H9 (cell line): ENCODE data around the gene DHX35. TPM values are rescaled to one million over a fixed set of nuclear protein-coding genes. Genes with fewer than 3 reads are reported as not detected.
A peak's percentile ranks its signal among the peaks of the same experiment; 100 is the strongest.

Experiments
- DNase-seq: peaks from one replicate; pipeline ENCODE4 v3.0.0-alpha.2; 2017
- H2AFZ ChIP-seq: one replicate; pipeline ENCODE4 v1.6.1; 2013; ENCODE audit warnings: mild to moderate bottlenecking, low read length, control low read depth, moderate library complexity
- H2AK5ac ChIP-seq: 2 replicates; pipeline ENCODE4 v1.6.1; 2013; ENCODE audit warnings: low read length, control low read depth, mixed read lengths; ENCODE audit not compliant: insufficient read length
- H2BK120ac ChIP-seq: one replicate; pipeline ENCODE4 v1.6.1; 2013; ENCODE audit warnings: low read depth, mild to moderate bottlenecking, low read length, control low read depth, inconsistent platforms; ENCODE audit not compliant: poor library complexity, severe bottlenecking
- H2BK12ac ChIP-seq: 2 replicates; pipeline ENCODE4 v1.6.1; 2013; ENCODE audit warnings: low read length, control low read depth, mixed read lengths, low read depth; ENCODE audit not compliant: insufficient read length
- H2BK15ac ChIP-seq: 2 replicates; pipeline ENCODE4 v1.6.1; 2013; ENCODE audit warnings: low read depth, low read length, control low read depth
- H2BK20ac ChIP-seq: one replicate; pipeline ENCODE4 v1.6.1; 2013; ENCODE audit warnings: low read depth, mild to moderate bottlenecking, low read length, control low read depth, inconsistent platforms; ENCODE audit not compliant: poor library complexity, severe bottlenecking
- H2BK5ac ChIP-seq: 2 replicates; pipeline ENCODE4 v1.6.1; 2013; ENCODE audit warnings: low read length, control low read depth, mixed read lengths; ENCODE audit not compliant: insufficient read length
- H3K14ac ChIP-seq: 2 replicates; pipeline ENCODE4 v1.6.1; 2013; ENCODE audit warnings: low read length, control low read depth; ENCODE audit not compliant: insufficient read depth
- H3K18ac ChIP-seq: 2 replicates; pipeline ENCODE4 v1.6.1; 2013; ENCODE audit warnings: low read depth, mild to moderate bottlenecking, mixed read lengths, low read length, control low read depth; ENCODE audit not compliant: insufficient read length
- H3K23ac ChIP-seq: 2 replicates; pipeline ENCODE4 v1.6.1; 2013; ENCODE audit warnings: low read length, control low read depth, mixed read lengths, low read depth; ENCODE audit not compliant: insufficient read length
- H3K23me2 ChIP-seq: 2 replicates; pipeline ENCODE4 v1.6.1; 2013; ENCODE audit warnings: low read depth, mild to moderate bottlenecking, mixed read lengths, low read length, control low read depth; ENCODE audit not compliant: insufficient read length, poor library complexity, severe bottlenecking
- H3K27ac ChIP-seq: 2 replicates; pipeline ENCODE4 v1.5.1; 2013; ENCODE audit warnings: low read length, control low read depth, mixed read lengths, low read depth; ENCODE audit not compliant: insufficient read length
- H3K27me3 ChIP-seq: 2 replicates; pipeline ENCODE4 v1.6.1; 2013; ENCODE audit warnings: low read length, control low read depth, inconsistent platforms; ENCODE audit not compliant: insufficient read depth
- H3K4ac ChIP-seq: 2 replicates; pipeline ENCODE4 v1.6.1; 2013; ENCODE audit warnings: low read depth, mild to moderate bottlenecking, control low read depth, inconsistent platforms, low read length, moderate library complexity
- H3K4me1 ChIP-seq: 2 replicates; pipeline ENCODE4 v1.6.1; 2013; ENCODE audit warnings: low read length, control low read depth, inconsistent platforms; ENCODE audit not compliant: insufficient read depth
- H3K4me2 ChIP-seq: 2 replicates; pipeline ENCODE4 v1.6.1; 2013; ENCODE audit warnings: low read length, control low read depth, mixed read lengths; ENCODE audit not compliant: insufficient read length, insufficient read depth
- H3K56ac ChIP-seq: 2 replicates; pipeline ENCODE4 v1.6.1; 2013; ENCODE audit warnings: low read depth, mild to moderate bottlenecking, mixed read lengths, low read length, control low read depth; ENCODE audit not compliant: insufficient read length
- H3K79me1 ChIP-seq: 2 replicates; pipeline ENCODE4 v1.6.1; 2013; ENCODE audit warnings: low read depth, mild to moderate bottlenecking, moderate library complexity, low read length, control low read depth, inconsistent platforms; ENCODE audit not compliant: insufficient read depth, poor library complexity, severe bottlenecking
- H3K79me2 ChIP-seq: 2 replicates; pipeline ENCODE4 v1.6.1; 2013; ENCODE audit warnings: low read length, control low read depth, inconsistent platforms; ENCODE audit not compliant: insufficient read depth
- H3K9ac ChIP-seq: 2 replicates; pipeline ENCODE4 v1.6.1; 2013; ENCODE audit warnings: low read length, control low read depth, mixed read lengths; ENCODE audit not compliant: insufficient read length; ENCODE audit errors: extremely low read depth
- H3K9me3 ChIP-seq: one replicate; pipeline ENCODE4 v1.6.1; 2013; ENCODE audit warnings: low read depth, low read length, inconsistent platforms; ENCODE audit not compliant: control insufficient read depth
- H3T11ph ChIP-seq: one replicate; pipeline ENCODE4 v1.6.1; 2013; ENCODE audit warnings: mild to moderate bottlenecking, low read length, control low read depth, inconsistent platforms
- H4K20me1 ChIP-seq: one replicate; pipeline ENCODE4 v1.6.1; 2013; ENCODE audit not compliant: control insufficient read depth, insufficient read length, insufficient read depth
- H4K5ac ChIP-seq: 2 replicates; pipeline ENCODE4 v1.6.1; 2013; ENCODE audit warnings: low read depth, mild to moderate bottlenecking, mixed read lengths, low read length, control low read depth; ENCODE audit not compliant: insufficient read length
- H4K8ac ChIP-seq: replicated peaks from 2 replicates; pipeline ENCODE4 v1.6.1; 2013; ENCODE audit warnings: low read length, control low read depth, mixed read lengths, low read depth; ENCODE audit not compliant: insufficient read length
- H4K91ac ChIP-seq: 2 replicates; pipeline ENCODE4 v1.6.1; 2013; ENCODE audit warnings: low read depth, mild to moderate bottlenecking, moderate library complexity, mixed read lengths, low read length, control low read depth; ENCODE audit not compliant: insufficient read length
- H3K27ac Mint-ChIP-seq, 3 experiments: 2 replicates in 2 of 3; 3 replicates in 1 of 3; pipeline ENCODE4 v1.8.0; 2020 to 2021; ENCODE audit warnings: mixed read lengths in 3 of 3, mild to moderate bottlenecking in 1 of 3, moderate library complexity in 1 of 3
- H3K27me3 Mint-ChIP-seq: 2 replicates; pipeline ENCODE4 v1.8.0; 2021; ENCODE audit warnings: low read depth, mild to moderate bottlenecking, moderate library complexity, mixed read lengths
- H3K36me3 Mint-ChIP-seq, 3 experiments: 2 replicates in 2 of 3; 3 replicates in 1 of 3; pipeline ENCODE4 v1.8.0; 2020 to 2021; ENCODE audit warnings: low read depth in 3 of 3, mixed read lengths in 3 of 3; ENCODE audit not compliant: insufficient read depth in 1 of 3
- H3K4me1 Mint-ChIP-seq, 2 experiments: 2 replicates each; pipeline ENCODE4 v1.8.0; 2020; ENCODE audit warnings: mixed read lengths in 2 of 2
- H3K4me3 Mint-ChIP-seq, 2 experiments: 2 replicates in 1 of 2; 3 replicates in 1 of 2; pipeline ENCODE4 v1.8.0; 2020 to 2021; ENCODE audit warnings: mild to moderate bottlenecking in 2 of 2, mixed read lengths in 2 of 2, moderate library complexity in 1 of 2
- H3K9me3 Mint-ChIP-seq, 2 experiments: 2 replicates in 1 of 2; 3 replicates in 1 of 2; pipeline ENCODE4 v1.8.0; 2020; ENCODE audit warnings: mild to moderate bottlenecking in 2 of 2, mixed read lengths in 2 of 2, moderate library complexity in 1 of 2
- WGBS: extraction: QIAGEN DNeasy Blood & Tissue Kit; methylation state at CpG from one replicate; pipeline ENCODE4 v1.1.7; 2013; ENCODE audit warnings: missing lambda C conversion rate, low lambda C conversion rate, mixed read lengths; ENCODE audit not compliant: insufficient read length; ENCODE audit errors: extremely low coverage; 5-methylcytosine and 5-hydroxymethylcytosine counted together
- total RNA-seq: library from RNA; stranded (reverse); gene quantifications from 2 replicates; pipeline ENCODE4 v1.2.1, GENCODE V29; 2021
- TF ChIP-seq, protein P1 (sequence below): fragments of 200-600 bp; sonication (generic); conservative IDR thresholded peaks from 3 replicates; pipeline ENCODE4 v1.8.0; 2021; ENCODE audit warnings: antibody characterized with exemption, mild to moderate bottlenecking

Gene DHX35
- total RNA-seq, 1 experiment from 2014 or later, result 14.4 TPM

DNA sequence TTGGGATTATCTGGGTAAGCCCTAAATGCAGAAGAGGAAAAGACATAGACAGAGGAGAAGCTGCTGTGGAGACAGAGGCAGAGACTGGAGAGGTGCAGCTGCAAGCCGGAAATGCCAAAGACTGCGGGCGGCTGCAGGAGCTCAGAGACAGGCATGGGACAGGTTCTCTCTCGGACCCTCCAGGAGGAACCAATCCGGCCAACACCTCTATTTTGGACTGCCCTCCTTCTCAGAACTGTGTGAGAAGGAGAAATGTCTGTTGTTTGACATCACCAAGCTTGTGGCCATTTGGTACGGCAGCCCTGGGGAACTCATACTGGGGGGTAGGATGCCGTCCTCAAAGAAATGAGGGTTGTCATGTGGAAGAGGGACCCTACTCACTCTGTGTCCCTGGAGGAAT lies 95.0 kb downstream of the DHX35 start:
- no peak overlapping the region for H4K8ac ChIP-seq
- no peak overlapping the region for H3K56ac ChIP-seq
- H3K4me1 ChIP-seq, result no peaks in the 10 kb centered on the region
- H3K79me2 ChIP-seq, result no peaks in the 10 kb centered on the region
- no peak overlapping the region for H4K91ac ChIP-seq
- H3K79me1 ChIP-seq, result no peaks in the 10 kb centered on the region
- Mint-ChIP-seq H3K27ac (no peak overlapping the region), H3K4me3 (no peak overlapping the region), H3K27me3 (peaks cover 14% of the 10 kb centered on the region), H3K36me3 (no peaks in the 10 kb centered on the region), H3K9me3 (no peaks in the 10 kb centered on the region), H3K4me1 (no peaks in the 10 kb centered on the region)
- H3K27me3 ChIP-seq, result no peaks in the 10 kb centered on the region
- WGBS, result no CpG with 5 or more reads among the region's 7 CpGs
- H2BK15ac ChIP-seq, result no peak overlapping the region
- H4K5ac ChIP-seq, result no peak overlapping the region
- H2AK5ac ChIP-seq, result no peak overlapping the region
- H4K20me1 ChIP-seq, result no peaks in the 10 kb centered on the region
- TF ChIP-seq, protein P1, sequence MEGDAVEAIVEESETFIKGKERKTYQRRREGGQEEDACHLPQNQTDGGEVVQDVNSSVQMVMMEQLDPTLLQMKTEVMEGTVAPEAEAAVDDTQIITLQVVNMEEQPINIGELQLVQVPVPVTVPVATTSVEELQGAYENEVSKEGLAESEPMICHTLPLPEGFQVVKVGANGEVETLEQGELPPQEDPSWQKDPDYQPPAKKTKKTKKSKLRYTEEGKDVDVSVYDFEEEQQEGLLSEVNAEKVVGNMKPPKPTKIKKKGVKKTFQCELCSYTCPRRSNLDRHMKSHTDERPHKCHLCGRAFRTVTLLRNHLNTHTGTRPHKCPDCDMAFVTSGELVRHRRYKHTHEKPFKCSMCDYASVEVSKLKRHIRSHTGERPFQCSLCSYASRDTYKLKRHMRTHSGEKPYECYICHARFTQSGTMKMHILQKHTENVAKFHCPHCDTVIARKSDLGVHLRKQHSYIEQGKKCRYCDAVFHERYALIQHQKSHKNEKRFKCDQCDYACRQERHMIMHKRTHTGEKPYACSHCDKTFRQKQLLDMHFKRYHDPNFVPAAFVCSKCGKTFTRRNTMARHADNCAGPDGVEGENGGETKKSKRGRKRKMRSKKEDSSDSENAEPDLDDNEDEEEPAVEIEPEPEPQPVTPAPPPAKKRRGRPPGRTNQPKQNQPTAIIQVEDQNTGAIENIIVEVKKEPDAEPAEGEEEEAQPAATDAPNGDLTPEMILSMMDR, result no peak
- no peak overlapping the region for H2BK120ac ChIP-seq
- H3K27ac ChIP-seq, result no peak overlapping the region
- no peak for DNase-seq
- H2AFZ ChIP-seq, result no peak overlapping the region
- H3K4ac ChIP-seq, result no peak overlapping the region
- no peak overlapping the region for H3K14ac ChIP-seq
- H2BK20ac ChIP-seq, result no peak overlapping the region
- peak overlapping the region; percentile 9 for H3K23ac ChIP-seq
- H3K9me3 ChIP-seq, result no peaks in the 10 kb centered on the region
- H3T11ph ChIP-seq, result no peak overlapping the region
- no peak overlapping the region for H2BK5ac ChIP-seq
- H3K23me2 ChIP-seq, result no peaks in the 10 kb centered on the region
- no peak overlapping the region for H3K9ac ChIP-seq
- no peak overlapping the region for H2BK12ac ChIP-seq
- H3K18ac ChIP-seq, result no peak overlapping the region
- H3K4me2 ChIP-seq, result no peak overlapping the region
